GM18511 (cell line): Measurements from ENCODE around the gene CDKN3.

Source experiments
- ATAC-seq: cut with Tn5 transposase; IDR thresholded peaks from one replicate; pipeline ENCODE4 v1.9.1; 2021; ENCODE audit warnings: mild to moderate bottlenecking, moderate library complexity; ENCODE audit not compliant: unreplicated experiment

CDKN3 gene, protein sequence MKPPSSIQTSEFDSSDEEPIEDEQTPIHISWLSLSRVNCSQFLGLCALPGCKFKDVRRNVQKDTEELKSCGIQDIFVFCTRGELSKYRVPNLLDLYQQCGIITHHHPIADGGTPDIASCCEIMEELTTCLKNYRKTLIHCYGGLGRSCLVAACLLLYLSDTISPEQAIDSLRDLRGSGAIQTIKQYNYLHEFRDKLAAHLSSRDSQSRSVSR

DNA sequence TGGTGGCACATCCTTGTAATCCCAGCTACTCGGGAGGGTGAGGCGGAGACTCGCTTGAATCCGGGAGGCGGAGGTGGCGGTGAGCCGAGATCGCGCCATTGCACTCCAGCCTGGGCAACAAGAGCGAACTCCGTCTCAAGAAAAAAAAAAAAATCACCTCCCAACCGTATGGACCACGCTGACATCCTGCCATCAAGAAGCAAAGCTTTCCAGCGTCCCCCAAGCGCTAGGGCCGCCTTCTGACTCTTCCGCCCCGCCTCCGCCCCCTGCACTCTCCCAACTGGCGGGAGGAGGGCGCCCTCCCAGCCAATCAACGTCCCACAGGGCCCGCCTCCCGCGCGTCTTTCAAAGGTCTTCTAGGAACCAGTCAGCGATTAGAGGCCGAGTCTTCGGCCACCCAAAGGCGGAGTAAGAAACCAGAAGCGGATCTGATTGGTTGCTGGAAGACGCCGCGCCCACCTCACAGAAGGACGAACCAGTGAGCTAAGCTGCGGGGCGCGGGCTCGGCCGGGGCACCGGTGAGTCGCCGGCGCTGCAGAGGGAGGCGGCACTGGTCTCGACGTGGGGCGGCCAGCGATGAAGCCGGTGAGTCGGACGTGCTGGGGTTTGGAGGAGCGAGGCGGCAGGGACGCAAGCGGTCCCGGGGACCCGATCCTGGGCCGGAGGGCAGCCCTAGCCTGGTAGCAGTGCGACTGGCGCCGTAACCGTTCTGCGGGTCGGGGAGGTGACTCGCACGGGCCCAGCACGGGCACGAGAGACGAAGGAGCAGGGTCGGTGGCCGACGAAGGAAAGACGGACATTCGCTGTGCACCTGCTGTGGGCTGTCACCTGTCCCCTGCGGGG, at the start of gene CDKN3:
Gene CDKN3, plus strand, starts transcription at position 515 of the 843 bp plus-strand sequence. Its CDS starts 62 bp downstream, at position 577.
- ATAC-seq, result peak; percentile 97

DNA sequence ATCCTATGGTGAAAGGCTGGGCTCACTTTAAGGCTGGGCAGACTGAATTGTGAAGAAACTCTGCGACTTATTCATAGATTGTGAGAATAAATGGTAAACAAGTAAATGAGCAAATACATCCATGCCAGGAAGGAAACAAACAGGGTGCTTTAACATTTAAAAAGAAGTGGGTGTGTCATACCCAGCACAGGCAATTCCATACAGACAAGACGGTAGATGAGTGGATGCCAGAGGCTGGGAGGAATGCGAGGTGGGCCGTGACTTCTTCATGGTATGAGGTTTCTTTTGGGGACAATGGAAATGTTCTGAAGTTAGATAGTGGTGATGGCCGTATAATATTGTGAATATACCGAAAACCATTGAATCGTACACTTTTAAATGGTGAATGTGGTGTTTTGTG, 49.8 kb upstream of the CDKN3 start:
- ATAC-seq, result no peak

DNA sequence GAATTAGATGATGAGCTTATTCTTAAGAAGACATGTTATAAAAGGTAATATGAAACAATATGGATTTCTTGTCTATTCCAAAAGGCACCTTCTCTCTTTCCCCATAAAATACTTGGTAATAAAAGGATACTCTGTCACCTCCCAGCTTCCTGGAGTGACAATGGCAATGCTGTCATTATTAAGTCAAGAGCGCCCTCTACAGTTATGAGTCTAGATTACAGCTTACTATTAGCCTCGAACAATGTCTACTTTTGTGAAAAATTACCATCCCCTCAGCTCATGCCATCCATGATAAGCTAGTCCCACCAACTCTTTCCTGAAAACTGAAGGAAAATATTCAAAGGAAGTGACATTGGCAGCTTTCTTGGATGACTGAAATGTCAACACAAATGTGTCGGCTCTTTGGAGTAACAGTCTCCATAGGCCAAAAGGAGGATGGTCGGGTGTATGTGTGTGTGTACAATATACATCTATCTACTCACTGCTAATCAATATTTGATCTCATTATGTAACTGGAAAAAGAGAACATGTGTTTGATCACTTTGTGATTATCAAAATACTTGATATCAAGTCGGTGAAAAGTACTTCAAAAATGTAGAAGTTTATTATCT, 48.7 kb upstream of the CDKN3 start:
- peak; percentile 61 for ATAC-seq

DNA sequence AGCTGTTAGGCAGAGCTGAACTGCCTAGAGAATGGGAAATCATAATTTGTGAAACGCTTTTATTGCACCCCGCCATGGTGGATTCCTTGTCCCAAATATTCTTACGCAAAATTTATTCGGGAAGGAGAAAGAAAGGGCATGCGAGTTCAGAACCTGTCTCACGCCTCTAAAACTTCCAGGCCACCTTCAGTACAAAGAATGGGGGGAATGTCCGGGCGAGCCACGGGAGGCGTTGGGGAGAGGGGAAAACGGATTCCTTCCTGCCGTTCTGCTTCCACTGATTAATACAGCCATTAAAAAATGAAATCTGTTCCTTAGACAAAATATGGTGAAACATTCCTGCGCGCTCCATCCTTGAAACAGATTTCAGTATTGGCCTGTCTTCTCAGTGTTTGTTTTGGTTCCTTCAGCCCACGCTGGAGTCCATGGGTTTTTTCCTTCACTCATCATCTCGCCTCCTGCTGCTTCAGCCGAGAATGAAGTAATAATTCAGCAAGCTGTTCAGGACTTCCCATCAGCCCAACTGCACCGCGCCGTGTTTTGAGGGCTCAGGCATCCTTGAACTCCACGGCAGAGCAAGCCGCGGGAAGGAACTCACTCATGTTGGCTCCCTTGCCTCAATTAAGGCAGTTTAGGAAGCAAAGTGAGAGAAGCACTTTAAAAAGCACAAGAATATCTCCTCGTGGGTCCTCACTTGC, 47.7 kb upstream of the CDKN3 start:
- ATAC-seq, result no peak

DNA sequence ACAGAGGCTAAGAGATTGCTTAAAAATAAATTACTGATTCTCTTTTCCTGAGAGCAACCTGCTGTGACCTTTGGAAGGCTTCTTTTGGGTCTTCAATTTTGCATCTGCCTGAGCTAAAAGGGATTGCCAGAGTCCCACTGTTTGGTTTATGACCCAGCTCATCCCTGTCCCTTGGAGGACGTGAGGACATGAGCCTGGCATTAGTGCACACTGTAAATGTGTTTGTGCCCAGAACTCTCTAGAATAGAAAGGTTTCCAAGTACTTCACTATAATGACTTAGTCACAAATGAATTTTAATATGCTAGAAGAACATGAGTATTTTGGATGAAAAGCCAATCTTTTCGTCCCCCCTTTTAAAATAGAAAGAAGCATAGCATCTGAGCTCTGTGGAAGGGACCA, 47.1 kb upstream of the CDKN3 start:
- ATAC-seq, result no peak

DNA sequence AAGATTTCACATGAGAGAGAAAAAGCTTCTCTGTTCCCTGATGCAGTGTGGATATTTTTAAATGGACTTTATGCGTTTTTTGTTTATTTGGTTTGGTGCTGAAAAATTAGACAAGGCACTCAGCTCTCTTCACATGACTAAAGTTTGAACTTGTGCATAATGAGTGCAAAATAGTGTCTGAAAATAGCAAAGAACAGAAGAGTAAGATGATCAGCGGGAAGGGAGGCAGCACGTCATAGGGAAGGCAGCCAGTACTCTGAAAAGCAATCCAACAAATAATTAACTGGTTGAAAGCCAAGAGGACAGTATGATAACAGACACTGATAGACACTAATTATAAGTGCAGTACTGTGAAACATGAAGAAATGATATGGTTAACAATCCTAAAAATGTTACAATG, 46.6 kb upstream of the CDKN3 start:
- no peak for ATAC-seq

DNA sequence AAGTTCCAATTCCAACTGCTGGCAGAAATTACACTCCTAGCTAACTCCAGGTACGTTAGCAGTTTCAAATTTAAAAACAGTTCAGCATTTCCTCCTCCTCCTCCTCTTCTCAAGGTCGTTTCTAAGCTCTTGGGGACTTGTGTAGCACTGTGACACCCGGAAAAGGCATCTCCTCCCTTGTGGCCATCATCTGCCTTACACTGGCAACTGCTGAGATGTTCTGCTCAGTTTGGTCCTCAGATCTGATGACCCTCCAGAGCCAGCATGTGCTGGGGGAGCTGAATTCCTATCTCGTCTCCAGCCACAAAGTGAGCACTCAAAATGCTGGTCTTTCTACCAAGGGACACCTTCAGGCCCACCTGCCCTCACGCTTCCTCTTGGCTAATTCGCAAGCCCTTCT, 43.5 kb upstream of the CDKN3 start:
- no peak for ATAC-seq

DNA sequence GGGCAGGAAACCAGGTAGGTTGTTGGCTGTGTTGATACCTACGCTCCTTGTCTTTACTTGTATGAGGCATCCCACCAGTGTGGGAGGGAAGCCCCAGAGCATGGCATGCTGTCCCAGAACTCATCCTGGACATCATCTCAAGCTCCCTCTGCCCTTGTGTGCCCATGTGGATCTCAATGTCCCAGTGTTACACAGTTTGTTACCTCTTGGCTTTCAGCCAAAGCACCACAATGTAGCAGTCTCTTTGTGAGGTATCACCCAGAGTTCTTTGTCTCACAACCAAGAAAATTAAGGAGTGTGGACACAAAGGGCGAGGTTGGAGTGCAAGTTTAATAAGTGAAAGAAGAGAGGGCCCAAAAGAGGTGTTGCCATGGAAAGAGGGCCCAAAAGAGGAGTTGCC, 43.1 kb upstream of the CDKN3 start:
- no peak for ATAC-seq

DNA sequence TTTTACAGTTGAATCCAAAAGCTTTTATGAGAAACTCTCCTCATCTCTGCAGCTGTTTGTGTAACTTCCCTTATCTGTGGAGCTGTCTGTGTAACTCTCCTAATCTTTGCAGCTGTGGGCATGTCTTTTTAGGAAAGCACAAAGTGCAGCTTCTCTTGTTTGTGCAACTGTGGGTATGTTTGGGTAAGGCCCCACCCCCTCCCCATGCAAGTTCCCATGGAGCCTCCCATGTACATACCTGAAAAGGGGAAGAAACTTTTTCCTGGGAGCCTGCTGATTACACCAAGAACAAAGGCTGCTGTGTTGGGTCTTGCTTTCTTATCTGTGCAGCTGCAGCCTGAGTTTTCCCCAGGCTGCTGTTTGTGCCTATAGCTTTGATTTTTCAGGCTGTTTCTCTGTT, 42.7 kb upstream of the CDKN3 start:
- ATAC-seq, result no peak

DNA sequence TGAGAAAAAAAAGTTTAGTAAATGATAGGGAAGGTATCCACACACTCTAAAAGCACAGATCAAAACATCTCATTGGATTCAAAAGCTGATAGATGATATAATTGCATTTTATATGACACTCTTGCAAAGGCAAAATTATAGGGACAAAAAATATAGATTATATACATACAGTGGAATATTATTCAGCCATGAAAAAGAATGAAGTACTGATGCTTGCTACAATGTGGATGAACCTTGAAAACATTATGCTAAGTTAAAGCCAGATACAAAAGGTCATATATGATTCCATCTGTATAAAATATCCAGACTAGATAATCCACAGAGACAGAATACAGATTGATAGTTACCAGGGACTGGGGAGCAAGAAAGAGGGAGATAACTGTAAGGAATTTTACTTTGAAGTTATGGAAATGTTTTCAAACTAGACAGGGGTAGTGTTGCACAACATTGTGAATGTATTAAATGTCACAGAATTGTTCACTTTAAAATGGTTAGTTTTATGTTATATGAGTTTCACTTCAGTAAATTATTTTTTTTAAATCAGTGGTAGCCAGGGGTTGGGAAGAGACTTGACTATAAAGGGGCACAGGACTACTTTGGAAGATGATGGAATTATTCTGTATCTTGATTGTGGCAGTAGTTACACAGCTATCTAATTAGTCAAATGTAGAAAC, 41.7 kb upstream of the CDKN3 start:
- no peak for ATAC-seq

DNA sequence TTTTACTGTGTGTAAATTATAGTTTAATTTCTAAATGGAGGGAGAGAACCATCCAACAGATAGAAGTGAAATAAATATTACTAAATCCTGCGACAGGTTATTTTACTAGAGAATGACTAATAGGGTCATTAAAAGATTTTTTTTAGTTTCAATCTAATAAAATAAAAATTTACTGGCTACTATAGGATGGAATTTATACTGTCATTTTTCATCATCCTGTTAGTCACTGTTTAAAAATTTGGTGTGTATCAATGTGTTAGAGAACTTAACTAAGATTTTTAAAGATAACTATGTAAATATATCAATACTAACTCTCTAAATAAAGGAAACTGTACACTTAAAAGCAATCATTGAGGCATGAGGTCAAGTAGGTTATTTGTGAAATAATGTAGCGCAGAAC, 41.1 kb upstream of the CDKN3 start:
- no peak for ATAC-seq

DNA sequence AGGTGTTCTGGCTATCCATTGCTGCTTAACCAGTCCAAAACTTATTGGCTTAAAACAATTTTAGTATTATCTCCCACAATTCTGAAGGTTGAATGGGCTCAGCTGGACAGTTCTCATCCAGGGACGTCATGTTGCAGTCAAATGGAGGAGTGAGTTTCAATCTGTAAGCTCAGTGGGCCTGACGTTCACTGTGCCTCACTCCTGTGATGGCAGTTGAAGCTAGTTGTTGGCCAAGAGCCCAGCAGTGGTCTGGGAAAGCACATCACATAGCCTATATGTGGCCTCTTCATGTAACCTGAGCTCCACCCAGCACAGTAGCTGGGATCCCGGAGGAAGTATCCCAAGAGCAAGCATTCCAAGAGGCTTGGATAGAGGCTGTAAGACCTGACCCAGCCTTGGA, 40.6 kb upstream of the CDKN3 start:
- no peak for ATAC-seq

DNA sequence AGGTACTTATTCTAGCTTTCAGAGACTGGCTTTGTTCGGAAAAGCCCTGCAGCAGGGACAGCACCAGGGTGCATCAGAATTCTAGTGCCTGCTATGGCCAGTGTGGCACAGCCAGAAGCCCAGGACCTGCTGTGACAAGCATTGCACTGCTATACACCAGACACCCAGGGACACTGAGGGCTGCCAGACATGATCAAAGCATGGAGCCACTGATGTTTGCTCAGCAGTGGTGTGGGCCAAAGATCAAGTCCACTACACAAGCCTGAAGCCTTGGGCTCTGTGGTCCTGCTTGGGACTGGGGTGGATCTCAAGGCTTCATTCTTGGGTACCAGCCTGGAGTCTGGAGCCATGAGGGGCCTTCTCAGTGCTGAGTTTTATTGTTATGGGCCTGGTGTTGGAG, 36.1 kb upstream of the CDKN3 start:
- no peak for ATAC-seq

DNA sequence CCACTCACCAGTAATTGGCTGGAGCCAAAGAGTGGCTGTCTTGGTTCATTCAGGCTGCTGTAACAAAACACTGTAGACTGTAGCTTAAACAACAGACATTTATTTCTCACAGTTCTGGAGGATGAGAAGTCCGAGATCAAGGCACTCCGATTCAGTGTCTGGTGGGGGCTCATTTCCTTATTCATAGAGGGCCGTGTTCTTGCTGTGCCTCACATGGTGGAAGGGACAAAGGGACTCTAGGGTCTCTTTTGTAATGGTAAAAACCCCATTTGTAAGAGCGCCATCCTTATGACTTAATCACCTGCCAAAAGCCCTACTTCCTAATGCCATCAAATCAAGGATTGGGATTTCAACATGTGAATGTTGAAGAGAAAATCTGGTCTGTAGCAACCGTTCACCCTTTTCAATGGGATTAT, 34.7 kb upstream of the CDKN3 start:
- ATAC-seq, result no peak

DNA sequence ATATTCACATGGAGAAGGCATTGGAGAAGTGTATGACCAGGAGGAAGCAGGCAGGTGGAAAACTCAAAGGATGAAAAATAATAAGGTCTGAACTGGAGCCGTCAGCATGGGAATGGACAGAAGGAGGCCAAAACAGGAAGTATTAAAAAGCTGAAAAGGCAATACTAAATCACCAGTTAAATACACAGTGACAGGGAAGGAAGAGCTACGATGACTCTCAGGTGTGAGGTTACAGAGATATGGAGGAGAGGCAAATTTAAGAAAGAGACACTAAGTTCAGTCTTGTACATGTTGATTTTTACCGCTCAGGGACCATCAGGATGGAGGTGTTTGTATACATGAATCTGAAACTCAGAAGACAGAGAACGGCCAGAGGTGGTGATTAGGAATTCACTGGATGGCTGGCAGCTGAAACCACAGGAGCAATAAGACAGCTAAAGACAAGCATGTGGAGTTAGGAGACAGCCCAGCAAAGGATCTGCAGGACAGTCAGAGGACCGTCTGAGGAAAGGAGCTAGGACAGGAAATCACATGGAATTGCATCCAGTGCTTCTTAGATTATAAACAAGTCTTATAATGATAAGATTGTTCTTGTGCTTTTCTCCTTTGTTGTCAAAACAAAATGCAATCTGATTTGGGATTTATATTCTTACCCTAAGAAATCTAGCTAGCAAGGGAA, 33.9 kb upstream of the CDKN3 start:
- ATAC-seq, result no peak

DNA sequence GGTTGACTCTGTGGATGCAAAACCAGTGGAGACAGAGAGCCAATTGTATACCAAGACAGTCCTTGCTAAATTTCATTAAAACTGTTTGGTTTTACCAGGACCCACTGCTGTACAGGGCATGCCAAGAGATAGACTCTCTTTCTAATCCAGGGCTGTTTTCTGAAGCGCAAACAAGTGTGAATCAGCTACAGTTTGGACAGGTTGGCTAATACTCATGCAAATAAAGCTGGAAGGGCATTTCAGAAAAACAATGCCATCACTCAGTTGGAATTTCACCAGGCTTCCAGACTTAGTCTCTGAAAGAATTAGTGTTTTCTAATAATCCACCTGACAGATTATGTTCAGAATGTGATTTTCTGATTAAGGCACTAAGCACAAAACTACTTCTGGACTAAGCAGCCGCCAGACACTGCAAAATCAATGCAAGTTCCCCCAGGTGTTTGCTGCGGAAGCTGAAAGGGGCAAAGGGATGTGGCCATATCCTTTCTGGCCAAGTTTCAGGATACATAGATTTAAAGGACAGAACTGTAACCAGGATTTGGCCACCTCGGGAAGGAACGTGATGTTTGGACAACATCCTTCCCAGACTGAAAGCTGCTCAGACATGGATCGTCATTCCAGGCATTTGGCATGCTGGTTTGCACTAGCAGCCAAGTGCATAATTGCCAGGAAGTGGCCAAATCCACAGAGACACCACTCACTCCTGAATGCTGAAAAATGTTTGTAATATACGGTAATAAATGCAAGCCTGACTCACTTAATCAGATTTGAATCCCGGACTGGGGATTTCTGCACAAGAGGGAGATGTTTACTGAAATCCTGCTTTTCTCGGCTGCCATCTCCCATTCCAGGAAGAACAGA, 32.0 kb upstream of the CDKN3 start:
- no peak for ATAC-seq

DNA sequence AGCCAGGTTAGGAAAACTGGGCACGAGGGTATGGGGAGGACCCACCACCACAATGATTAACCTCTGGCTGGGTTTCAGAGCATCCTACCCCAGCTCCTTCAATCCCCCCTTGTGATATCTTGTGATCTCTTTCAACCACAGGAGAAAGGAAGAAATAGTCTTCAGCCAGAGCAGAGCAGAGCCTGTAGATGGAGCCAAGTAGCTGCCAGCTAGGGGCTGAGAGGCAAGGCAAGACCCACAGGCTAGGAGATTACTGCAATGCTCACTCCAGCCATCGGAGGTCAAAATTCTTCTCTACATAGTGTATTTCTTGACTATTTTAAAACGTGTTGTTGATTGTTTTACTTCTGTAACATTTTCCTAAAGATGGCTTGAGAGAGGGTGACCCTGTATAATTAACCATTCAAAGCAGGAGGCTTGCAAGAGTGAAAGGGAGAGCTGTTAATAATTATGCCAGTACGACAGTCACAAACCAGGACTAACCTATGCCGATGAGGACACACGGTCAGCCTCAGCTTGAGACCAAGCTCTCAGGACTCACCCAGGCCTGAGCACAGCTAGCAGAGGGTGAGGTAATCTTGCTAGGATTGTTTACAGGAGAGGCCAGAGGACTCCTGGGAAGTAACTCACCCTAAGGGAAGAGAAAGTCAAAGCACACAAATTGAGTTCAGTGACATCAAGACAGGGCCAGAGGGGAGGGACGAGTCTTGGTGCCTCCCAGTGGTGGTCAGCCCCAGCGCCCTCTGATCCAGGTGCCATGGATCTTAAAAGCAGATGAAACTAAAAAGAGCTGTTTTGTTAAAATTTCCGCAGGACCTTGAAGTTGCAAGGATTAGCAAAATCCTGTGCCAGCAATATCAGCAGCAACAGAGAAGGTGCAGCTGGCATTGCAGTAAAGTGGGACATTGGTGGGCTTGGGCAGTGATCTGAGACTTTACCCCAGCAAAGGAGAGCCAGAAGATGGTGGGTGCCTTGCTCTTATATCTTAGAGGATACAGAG, 29.8 kb upstream of the CDKN3 start:
- ATAC-seq, result peak; percentile 87

DNA sequence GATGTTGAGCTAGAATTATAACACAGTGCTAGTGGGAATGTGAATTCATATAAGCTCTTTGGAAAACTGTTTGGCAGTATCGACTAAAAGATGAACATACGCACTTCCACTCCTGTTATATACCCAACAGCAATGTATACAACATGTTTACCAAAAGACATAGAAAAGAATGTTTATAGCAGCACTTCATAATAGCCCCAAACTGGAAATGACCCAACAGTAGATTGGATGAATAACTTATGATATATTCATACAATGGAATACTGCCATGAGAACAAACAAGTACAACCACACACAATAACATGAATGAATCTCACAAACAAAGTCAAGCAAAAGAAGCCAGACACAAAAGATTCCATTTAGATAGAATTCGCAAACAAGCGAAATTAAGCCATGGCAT, 28.5 kb upstream of the CDKN3 start:
- ATAC-seq, result no peak
